Muscle of arm (tissue), 14 donors: ENCODE results near the gene LILRB5. TPM values are rescaled to one million over a fixed set of nuclear protein-coding genes. Genes with fewer than 3 reads are reported as not detected.
"Not testable (repeated sequence)": the region's sequence is repeated elsewhere in the genome, so short reads cannot be mapped to it uniquely, and the experiment has no call there.

ENCODE experiments used
- DNase-seq: peaks from one replicate; pipeline ENCODE4 v3.0.0-alpha.2; 2013
- long read RNA-seq, 11 donors: transcript quantifications; one replicate each; lab custom pipeline, GENCODE V29; 2026
- polyA plus RNA-seq, 12 donors: library from polyadenylated mRNA; unstranded; fragments of 120-200 nt; gene quantifications; one replicate each; pipeline ENCODE4 v1.2.1, GENCODE V29; 2013; ENCODE audit not compliant: insufficient read length in 12 of 12

Gene LILRB5
- polyA plus RNA-seq, result 10 to 100 TPM in 2 of 12 donors, 1 to 10 TPM in 9, not detected in 1; 5.5 to 10.6 (median 8.5) TPM
- long read RNA-seq, donor 1, partial matches to known transcripts, result 0 of 1 reads
- long read RNA-seq, donor 1, other reads (novel, unspliced or antisense), result 0 of 1 reads
- long read RNA-seq, donor 2, result 0 reads
- long read RNA-seq, donor 3, result 0 reads
- long read RNA-seq, donor 4, result 0 reads
- long read RNA-seq, donor 5, result 0 reads
- long read RNA-seq, donor 6, result 0 reads
- long read RNA-seq, donor 7, result 0 reads
- long read RNA-seq, donor 8, result 0 reads
- long read RNA-seq, donor 9, result 0 reads
- long read RNA-seq, donor 10, partial matches to known transcripts, result 0 of 2 reads
- long read RNA-seq, donor 10, other reads (novel, unspliced or antisense), result 0 of 2 reads
- long read RNA-seq, donor 11, result 0 reads

- no peak for DNase-seq
Measured at GRCh38 chr19:54257116-54257480, at the start of gene LILRB5. LILRB5 (minus strand) TSS chr19:54257273; CDS start chr19:54257193, 80 bp downstream.

GRCh38 chr19:54305141-54305540, 48.1 kb upstream of the LILRB5 start:
- no peak for DNase-seq

GRCh38 chr19:54302257-54302656, 45.2 kb upstream of the LILRB5 start:
- DNase-seq, result no peak

- DNase-seq, result no peak
Measured at GRCh38 chr19:54299515-54299914, 42.4 kb upstream of the LILRB5 start.

GRCh38 chr19:54299126-54299498, 42.0 kb upstream of the LILRB5 start:
- DNase-seq, result no peak

GRCh38 chr19:54298357-54299125, 41.5 kb upstream of the LILRB5 start:
- no peak for DNase-seq

- no peak for DNase-seq
Measured at GRCh38 chr19:54297759-54298305, 40.8 kb upstream of the LILRB5 start.

- no peak for DNase-seq
Measured at GRCh38 chr19:54294539-54294938, 37.5 kb upstream of the LILRB5 start.

- DNase-seq, result not testable (repeated sequence)
Measured at GRCh38 chr19:54289160-54289559, 32.1 kb upstream of the LILRB5 start.

- no peak for DNase-seq
Measured at GRCh38 chr19:54287456-54287855, 30.4 kb upstream of the LILRB5 start.

- DNase-seq, result not testable (repeated sequence)
Measured at GRCh38 chr19:54286283-54286682, 29.2 kb upstream of the LILRB5 start.

- DNase-seq, result not testable (repeated sequence)
Measured at GRCh38 chr19:54285427-54286056, 28.5 kb upstream of the LILRB5 start.

GRCh38 chr19:54282686-54283470, 25.8 kb upstream of the LILRB5 start:
- no peak for DNase-seq

- DNase-seq, result not testable (repeated sequence)
Measured at GRCh38 chr19:54281729-54282075, 24.6 kb upstream of the LILRB5 start.

GRCh38 chr19:54281007-54281728, 24.1 kb upstream of the LILRB5 start, which contains the start of gene LILRB2:
LILRB2 (minus strand) TSS chr19:54281110; CDS start chr19:54280496, 614 bp downstream.
- no peak for DNase-seq

- DNase-seq, result not testable (repeated sequence)
Measured at GRCh38 chr19:54280441-54280840, 23.4 kb upstream of the LILRB5 start.

GRCh38 chr19:54280025-54280424, 23.0 kb upstream of the LILRB5 start:
- not testable (repeated sequence) for DNase-seq

- no peak for DNase-seq
Measured at GRCh38 chr19:54279406-54279962, 22.4 kb upstream of the LILRB5 start.

- not testable (repeated sequence) for DNase-seq
Measured at GRCh38 chr19:54278571-54279195, 21.6 kb upstream of the LILRB5 start.

GRCh38 chr19:54278056-54278455, 21.0 kb upstream of the LILRB5 start:
- not testable (repeated sequence) for DNase-seq
